Left lung (tissue), 10 donors: ENCODE data around the gene NT5C1B. TPM values are rescaled to one million over a fixed set of nuclear protein-coding genes. Genes with fewer than 3 reads are reported as not detected.

Experiments
- ATAC-seq: fragments of 200-7000 bp; cut with Tn5 transposase; one replicate; pipeline ENCODE4 v1.9.1; 2020; ENCODE audit warnings: moderate library complexity
- DNase-seq, 4 donors: peaks; one replicate each; pipeline ENCODE4 v3.0.0-alpha.2; 2013 to 2020
- H3K27ac ChIP-seq, 2 donors: fragments of 200-600 bp; sonication (generic) in 1 of 2; one replicate each; pipeline versions ENCODE4 v1.5.0 to v1.8.0; 2020 to 2021
- H3K27me3 ChIP-seq, 2 donors: fragments of 200-600 bp; sonication (generic) in 1 of 2; one replicate each; pipeline versions ENCODE4 v1.5.0 to v1.8.0; 2020 to 2021
- H3K36me3 ChIP-seq, 2 donors: fragments of 200-600 bp; sonication (generic) in 1 of 2; one replicate each; pipeline versions ENCODE4 v1.5.0 to v1.8.0; 2020 to 2021
- H3K4me1 ChIP-seq, 2 donors: fragments of 200-600 bp; one replicate each; pipeline ENCODE4 v1.8.0; 2021
- H3K4me3 ChIP-seq, 2 donors: fragments of 200-600 bp; sonication (generic) in 1 of 2; one replicate each; pipeline versions ENCODE4 v1.5.0 to v1.8.0; 2020 to 2021; ENCODE audit warnings: mild to moderate bottlenecking in 1 of 2
- H3K9me3 ChIP-seq, 2 donors: fragments of 200-600 bp; sonication (generic) in 1 of 2; one replicate each; pipeline versions ENCODE4 v1.5.0 to v1.8.0; 2020 to 2021
- CTCF ChIP-seq, 2 donors: fragments of 200-600 bp; sonication (generic) in 1 of 2; IDR thresholded peaks; one replicate each; pipeline versions ENCODE4 v1.5.0 to v1.8.0; 2021; ENCODE audit warnings: antibody characterized with exemption in 2 of 2
- intact Hi-C, 2 donors: fragments of 100-400 bp; cut with DNase I; formaldehyde crosslinking; loops; one replicate each; pipeline versions ENCODE4 v1.11.2 to v1.14.2; 2022
- polyA plus RNA-seq, 6 donors: library from polyadenylated mRNA; unstranded; fragments of 120-200 nt; gene quantifications; one replicate each; pipeline ENCODE4 v1.2.1, GENCODE V29; 2013; ENCODE audit not compliant: insufficient read length in 6 of 6
- total RNA-seq, 2 donors: library from RNA; stranded (reverse); fragmentation: NEBNext Ultra II Directional; extraction: Animal tissue kit (Norgen Biotek cat#: 25700); gene quantifications; one replicate each; pipeline ENCODE4 v1.2.1, GENCODE V29; 2021
- donor health status: DM: no; HTN: yes; CAD: no.
- donor health status: DM: no; HTN: no; CAD: no.

NT5C1B gene
- total and polyA plus RNA-seq, 8 donors, result 1.2 to 1.9 (median 1.3) TPM; not detected in 2

DNA sequence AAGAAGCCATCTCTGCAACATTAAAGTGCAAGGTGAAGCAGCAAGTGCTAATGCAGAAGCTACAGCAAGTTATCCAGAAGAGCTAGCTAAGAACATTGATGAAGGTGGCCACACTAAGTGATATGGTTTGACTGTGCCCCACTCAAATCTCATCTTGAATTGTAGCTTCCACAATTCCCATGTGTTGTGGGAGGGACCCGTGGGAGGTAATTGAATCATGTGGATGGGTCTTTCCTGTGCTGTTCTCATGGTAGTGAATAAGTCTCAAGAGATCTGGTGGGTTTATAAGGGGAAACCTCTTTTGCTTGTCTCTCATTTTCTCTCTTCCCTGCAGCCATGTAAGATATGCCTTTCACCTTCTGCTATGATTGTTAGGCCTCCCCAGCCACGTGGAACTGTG is 40.3 kb downstream of the NT5C1B start:
- no peak for ATAC-seq
- DNase-seq, result no peak
- intact Hi-C loops, result no loop called here
- no peak for TF ChIP-seq CTCF (IDR thresholded peaks at IDR 0.05)
- Histone ChIP-seq H3K9me3 (no peaks in the 10 kb centered on the region), H3K27me3 (no peaks in the 10 kb centered on the region), H3K4me3 (no peak overlapping the region), H3K27ac (peak overlapping the region in 1 of 2 donors; percentile 14), H3K4me1 (peaks cover 0 to 26% of the 10 kb centered on the region in 2 donors), H3K36me3 (peaks cover 0 to 2% of the 10 kb centered on the region in 2 donors)

GRCh38 chr2:18548621-18549020 is 40.7 kb downstream of the NT5C1B start:
- H3K4me3 ChIP-seq, result no peak overlapping the region
- no peaks in the 10 kb centered on the region for H3K9me3 ChIP-seq
- TF ChIP-seq CTCF (IDR thresholded peaks at IDR 0.05), result no peak
- H3K36me3 ChIP-seq, result no peaks in the 10 kb centered on the region
- intact Hi-C loops, result no loop called here
- H3K27ac ChIP-seq, result peak overlapping the region in 1 of 2 donors; percentile 14
- DNase-seq, result no peak
- H3K27me3 ChIP-seq, result no peaks in the 10 kb centered on the region
- H3K4me1 ChIP-seq, result peaks cover 0 to 22% of the 10 kb centered on the region in 2 donors
- no peak for ATAC-seq

GRCh38 chr2:18546567-18546966 is 42.8 kb downstream of the NT5C1B start:
- intact Hi-C loops, result no loop called here
- no peaks in the 10 kb centered on the region for H3K36me3 ChIP-seq
- peaks cover 0 to 3% of the 10 kb centered on the region in 2 donors for H3K4me1 ChIP-seq
- no peaks in the 10 kb centered on the region for H3K9me3 ChIP-seq
- DNase-seq, result no peak
- H3K27me3 ChIP-seq, result no peaks in the 10 kb centered on the region
- H3K27ac ChIP-seq, result no peak overlapping the region
- peak; percentile 62 for ATAC-seq
- TF ChIP-seq CTCF (IDR thresholded peaks at IDR 0.05), result no peak
- no peak overlapping the region for H3K4me3 ChIP-seq

DNA sequence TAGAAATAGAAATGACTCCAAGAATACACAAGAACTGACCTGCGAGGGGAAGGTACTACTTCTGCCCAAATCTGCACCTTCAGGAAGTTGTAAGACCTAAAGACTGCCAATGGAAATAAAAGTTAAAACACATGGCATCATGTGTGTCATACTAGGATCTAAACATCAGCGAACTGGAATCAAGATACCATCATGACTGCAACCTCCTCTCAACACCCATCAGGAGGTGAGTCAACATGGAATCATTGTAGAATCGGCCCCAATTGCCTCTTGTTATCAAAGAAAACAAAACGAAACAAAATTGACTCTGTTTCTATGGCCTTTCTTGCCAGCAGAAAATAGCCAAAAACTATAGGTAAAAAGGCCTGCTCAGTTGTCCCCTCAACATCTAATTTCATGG is 44.0 kb downstream of the NT5C1B start:
- intact Hi-C loops, result no loop called here
- no peaks in the 10 kb centered on the region for H3K9me3 ChIP-seq
- no peaks in the 10 kb centered on the region for H3K4me1 ChIP-seq
- no peaks in the 10 kb centered on the region for H3K27me3 ChIP-seq
- no peaks in the 10 kb centered on the region for H3K36me3 ChIP-seq
- ATAC-seq (no peak), DNase-seq (no peak)
- H3K4me3 ChIP-seq, result no peak overlapping the region
- TF ChIP-seq CTCF (IDR thresholded peaks at IDR 0.05), result no peak
- no peak overlapping the region for H3K27ac ChIP-seq

DNA sequence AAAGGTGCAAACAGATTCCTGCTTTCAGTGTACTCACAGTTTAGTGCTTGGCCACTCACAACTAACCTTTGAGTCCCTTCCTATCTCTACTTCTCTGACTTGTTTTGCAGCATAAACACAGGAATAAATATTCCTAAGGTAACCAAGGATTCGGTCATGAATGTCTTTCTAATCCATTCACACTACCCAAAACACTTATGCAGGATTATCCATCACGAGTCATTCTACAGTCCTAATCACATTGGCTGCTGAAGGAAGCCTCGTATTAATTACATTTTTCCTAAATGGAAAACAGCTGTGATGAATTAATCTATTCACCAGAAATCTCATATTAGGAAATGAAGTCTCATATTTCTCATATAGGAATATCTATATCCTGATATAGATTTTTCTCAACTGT is 45.2 kb downstream of the NT5C1B start:
- intact Hi-C loops, result no loop called here
- Histone ChIP-seq H3K27me3 (no peaks in the 10 kb centered on the region), H3K4me1 (no peaks in the 10 kb centered on the region), H3K4me3 (no peak overlapping the region), H3K27ac (no peak overlapping the region), H3K9me3 (no peaks in the 10 kb centered on the region), H3K36me3 (no peaks in the 10 kb centered on the region)
- DNase-seq (no peak), ATAC-seq (no peak)
- no peak for TF ChIP-seq CTCF (IDR thresholded peaks at IDR 0.05)
